HepG2 (cell line): Measurements from ENCODE around the gene IL32. TPM values are rescaled to one million over a fixed set of nuclear protein-coding genes. Genes with fewer than 3 reads are reported as not detected.
A peak's percentile ranks its signal among the peaks of the same experiment; 100 is the strongest.

Experiments used
- ATAC-seq: fragments of 200-7000 bp; cut with Tn5 transposase; 3 replicates; pipeline ENCODE4 v1.9.1; 2020; ENCODE audit warnings: mild to moderate bottlenecking, moderate library complexity
- BruUV-seq: library from RNA; stranded (reverse); fragments of 400-500 nt; replicated peaks from 2 replicates; lab custom pipeline; 2021; lab: Mats Ljungman, UMichigan
- CTCF ChIA-PET: fragments of 300-600 bp; formaldehyde crosslinking; extraction: SDS; loops from one replicate; lab custom pipeline; 2021; ENCODE audit warnings: low total read pairs, inconsistent platforms, low intra/inter-chr PET ratio; lab: Yijun Ruan, JAX
- POLR2A ChIA-PET: fragments of 350-600 bp; sonication (Branson Sonifier 250); formaldehyde crosslinking; loops from one replicate; lab custom pipeline; 2020; ENCODE audit warnings: antibody characterized with exemption, inconsistent platforms; lab: Yijun Ruan, JAX
- DNase-seq: peaks from one replicate; pipeline ENCODE4 v3.0.0-alpha.2; 2015; ENCODE audit warnings: low spot score
- FAIRE-seq: peaks from 3 replicates; lab custom pipeline; 2011; peaks lifted over from hg19 to GRCh38; lab: Jason Lieb, UNC
- H2AFZ ChIP-seq: one replicate; pipeline ENCODE4 v1.6.1; 2011; ENCODE audit warnings: low read length, inconsistent platforms
- H3K27ac ChIP-seq: fragments of 300-600 bp; 3 replicates; pipeline ENCODE4 v1.8.0; 2011; ENCODE audit warnings: mixed run types, mild to moderate bottlenecking, mixed read lengths, low read length, inconsistent platforms; ENCODE audit not compliant: insufficient read depth; ENCODE audit errors: extremely low read length
- H3K27me3 ChIP-seq, 2 experiments: fragments of 200-600 bp in 1 of 2; 2 replicates in 1 of 2; 3 replicates in 1 of 2; pipeline versions ENCODE4 v1.6.0 to v1.8.0; 2011; ENCODE audit warnings: low read length in 2 of 2, mild to moderate bottlenecking in 2 of 2, moderate library complexity in 2 of 2, inconsistent platforms in 1 of 2; ENCODE audit not compliant: insufficient read depth in 2 of 2, control insufficient read depth in 1 of 2
- H3K36me3 ChIP-seq, 2 experiments: fragments of 200-600 bp in 1 of 2; replicated peaks in 1 of 2; 2 replicates in 1 of 2; 3 replicates in 1 of 2; pipeline versions ENCODE4 v1.5.1 to v1.8.0; 2011; ENCODE audit warnings: low read length in 2 of 2, inconsistent platforms in 1 of 2; ENCODE audit not compliant: insufficient read depth in 2 of 2, control insufficient read depth in 1 of 2
- H3K4me1 ChIP-seq: 2 replicates; pipeline ENCODE4 v1.5.1; 2012; ENCODE audit warnings: low read length, inconsistent platforms; ENCODE audit not compliant: insufficient read depth
- H3K4me2 ChIP-seq: 2 replicates; pipeline ENCODE4 v1.6.0; 2011; ENCODE audit warnings: low read depth, low read length, inconsistent platforms
- H3K4me3 ChIP-seq, 3 experiments: fragments of 200-600 bp in 1 of 3; sonication (generic), shearing (Covaris generic) in 1 of 3; replicated peaks in 1 of 3; 2 replicates each; pipeline ENCODE4 v1.5.1; 2011 to 2016; ENCODE audit warnings: low read length in 3 of 3, inconsistent platforms in 2 of 3, low read depth in 2 of 3, mild to moderate bottlenecking in 2 of 3, control low read depth in 1 of 3, mixed read lengths in 1 of 3; ENCODE audit not compliant: insufficient read depth in 1 of 3
- H3K79me2 ChIP-seq: one replicate; pipeline ENCODE4 v1.6.1; 2011; ENCODE audit warnings: low read length, inconsistent platforms; ENCODE audit not compliant: insufficient read depth
- H3K9ac ChIP-seq: 2 replicates; pipeline ENCODE4 v1.6.0; 2011; ENCODE audit warnings: mild to moderate bottlenecking, low read depth, low read length, inconsistent platforms; ENCODE audit not compliant: insufficient read depth
- H3K9me3 ChIP-seq: 2 replicates; pipeline ENCODE4 v1.5.1; 2012; ENCODE audit warnings: mild to moderate bottlenecking, low read length
- H4K20me1 ChIP-seq: 2 replicates; pipeline ENCODE4 v1.6.0; 2011; ENCODE audit warnings: inconsistent platforms, mild to moderate bottlenecking, low read length, moderate library complexity; ENCODE audit not compliant: insufficient read depth
- DZIP1 ChIP-seq: sonication (generic); formaldehyde crosslinking; IDR thresholded peaks from 2 replicates; pipeline ENCODE4 v1.5.0; 2020; ENCODE audit warnings: mild to moderate bottlenecking, missing genetic modification reagents
- HINFP ChIP-seq: sonication (generic); formaldehyde crosslinking; IDR thresholded peaks from 2 replicates; pipeline ENCODE4 v1.4.0; 2020; ENCODE audit warnings: low read depth, mild to moderate bottlenecking, missing genetic modification reagents
- TERF1 ChIP-seq: sonication (generic); formaldehyde crosslinking; IDR thresholded peaks from 2 replicates; pipeline ENCODE4 v1.8.0; 2022; ENCODE audit warnings: mild to moderate bottlenecking, missing genetic modification reagents, moderate library complexity
- ZBTB10 ChIP-seq: sonication (generic); formaldehyde crosslinking; IDR thresholded peaks from 2 replicates; pipeline ENCODE4 v1.4.0; 2020; ENCODE audit warnings: missing genetic modification reagents, borderline replicate concordance
- ZBTB33 ChIP-seq: sonication (generic); formaldehyde crosslinking; IDR thresholded peaks from 2 replicates; pipeline ENCODE4 v1.4.0; 2020; ENCODE audit warnings: missing genetic modification reagents
- ZBTB8A ChIP-seq: sonication (generic); formaldehyde crosslinking; IDR thresholded peaks from 2 replicates; pipeline ENCODE4 v1.4.0; 2020; ENCODE audit warnings: mild to moderate bottlenecking, low read depth, missing genetic modification reagents, borderline replicate concordance
- ZNF274 ChIP-seq: sonication (generic); formaldehyde crosslinking; IDR thresholded peaks from 2 replicates; pipeline ENCODE4 v1.5.1; 2020; ENCODE audit warnings: mild to moderate bottlenecking, missing genetic modification reagents
- ZNF484 ChIP-seq: sonication (generic); formaldehyde crosslinking; IDR thresholded peaks from 2 replicates; pipeline ENCODE4 v1.5.1; 2020; ENCODE audit warnings: mild to moderate bottlenecking, low read depth, missing genetic modification reagents, borderline replicate concordance
- ZNF777 ChIP-seq: sonication (generic); formaldehyde crosslinking; IDR thresholded peaks from 2 replicates; pipeline ENCODE4 v1.4.0; 2020; ENCODE audit warnings: missing genetic modification reagents
- ZNF816 ChIP-seq: sonication (generic); formaldehyde crosslinking; IDR thresholded peaks from 2 replicates; pipeline ENCODE4 v1.8.0; 2022; ENCODE audit warnings: missing genetic modification reagents, mild to moderate bottlenecking, borderline replicate concordance
- WGBS: methylation state at CpG from one replicate; pipeline ENCODE4 v1.1.6; 2017; ENCODE audit warnings: low lambda C conversion rate; 5-methylcytosine and 5-hydroxymethylcytosine counted together
- in situ Hi-C: cut with HindIII; loops from 2 replicates; pipeline ENCODE4 v1.10.0; 2017; ENCODE audit warnings: low pct_unique_long_range_greater_than_20kb; ENCODE audit not compliant: extremely low pct_ligation_motif_present
- intact Hi-C: fragments of 100-400 bp; cut with micrococcal nuclease; formaldehyde crosslinking; loops from one replicate; pipeline ENCODE4 v1.10.0; 2022; ENCODE audit not compliant: unreplicated experiment
- polyA plus RNA-seq, 8 experiments: library from polyadenylated mRNA; depleted of rRNA in 3 of 8; stranded (reverse) in 7 of 8; unstranded in 1 of 8; fragments of >200 nt; fragmentation: Illumina TruSeq in 4 of 8; extraction: Trizol in 4 of 8; gene quantifications; 2 replicates each; pipeline versions ENCODE4 v1.2.1 to v1.2.3, GENCODE V29; 2011 to 2016; ENCODE audit warnings: low read depth in 4 of 8, missing spikeins in 1 of 8, mixed read lengths in 1 of 8; ENCODE audit not compliant: insufficient read depth in 1 of 8
- total RNA-seq, 5 experiments: library from RNA; depleted of rRNA; stranded (reverse); fragments of >200 nt; fragmentation: Illumina TruSeq; extraction: Trizol; gene quantifications; 2 replicates each; pipeline ENCODE4 v1.2.3, GENCODE V29; 2016; ENCODE audit warnings: low read depth in 1 of 5

IL32 gene
- total and polyA plus RNA-seq, 2 of the 13 experiments (the other 11 are each of a cell fraction or from before 2014, with no cell fraction given): 115 to 165 TPM

- in situ Hi-C loops: no loop called here
- CTCF ChIA-PET: interaction anchor here (1.2 to 1.6 kb wide), 3 partner anchors 29 to 43 kb away, joined by 5 to 8 read pairs (median 7); no protein-coding TSS in a partner anchor
- 35% methylated on average over 4 of the region's 77 CpGs for WGBS
- no peak overlapping the region for H2AFZ ChIP-seq
- H3K4me1 ChIP-seq: peaks cover 14% of the 10 kb centered on the region
- peak; percentile 36 for DNase-seq
- no peaks in the 10 kb centered on the region for H3K27me3 ChIP-seq
- no peaks in the 10 kb centered on the region for H3K9me3 ChIP-seq
- peak overlapping the region; percentile 99 for H3K4me2 ChIP-seq
- H4K20me1 ChIP-seq: no peaks in the 10 kb centered on the region
- peak overlapping the region; percentile 74 to 91 (median 90) for H3K4me3 ChIP-seq
- H3K79me2 ChIP-seq: no peaks in the 10 kb centered on the region
- BruUV-seq: no TSS peak
- peak; percentile 12 for ATAC-seq
- H3K27ac ChIP-seq: no peak overlapping the region
- POLR2A ChIA-PET: interaction anchor here (1.0 to 3.0 kb wide), 13 partner anchors 9 to 71 kb away, joined by 3 to 30 read pairs (median 3); partner anchors contain the start of genes HCFC1R1, THOC6, TNFRSF12A and ZNF205
- H3K9ac ChIP-seq: peak overlapping the region; percentile 81
- no peaks in the 10 kb centered on the region for H3K36me3 ChIP-seq
- intact Hi-C loops: loop anchor here (1.0 to 2.0 kb wide), 3 partner anchors 29 to 70 kb away; no protein-coding TSS in a partner anchor
- FAIRE-seq: no peak
- no peak for TF ChIP-seq ZNF816 (CRISPR knock-in tag)
- no peak for TF ChIP-seq HINFP (CRISPR knock-in tag)
- no peak for TF ChIP-seq TERF1
- TF ChIP-seq ZNF484: no peak
- no peak for TF ChIP-seq ZNF274 (CRISPR knock-in tag)
- no peak for TF ChIP-seq DZIP1
- peak; percentile 4; the same call in 1 of the 2 replicates for TF ChIP-seq ZNF777 (CRISPR knock-in tag)
- TF ChIP-seq ZBTB10 (CRISPR knock-in tag): no peak
- peak; percentile 68 for TF ChIP-seq ZBTB33 (CRISPR knock-in tag)
- TF ChIP-seq ZBTB8A (CRISPR knock-in tag): no peak
Measured at GRCh38 chr16:3058139-3059030, 7.1 kb upstream of the IL32 start.
